GM04503 (cell line): Measurements from ENCODE around the gene LTO1.

Source experiments
- DNase-seq: peaks from one replicate; pipeline ENCODE4 v3.0.0-alpha.2; 2012; ENCODE audit warnings: low read depth

The LTO1 gene

DNA sequence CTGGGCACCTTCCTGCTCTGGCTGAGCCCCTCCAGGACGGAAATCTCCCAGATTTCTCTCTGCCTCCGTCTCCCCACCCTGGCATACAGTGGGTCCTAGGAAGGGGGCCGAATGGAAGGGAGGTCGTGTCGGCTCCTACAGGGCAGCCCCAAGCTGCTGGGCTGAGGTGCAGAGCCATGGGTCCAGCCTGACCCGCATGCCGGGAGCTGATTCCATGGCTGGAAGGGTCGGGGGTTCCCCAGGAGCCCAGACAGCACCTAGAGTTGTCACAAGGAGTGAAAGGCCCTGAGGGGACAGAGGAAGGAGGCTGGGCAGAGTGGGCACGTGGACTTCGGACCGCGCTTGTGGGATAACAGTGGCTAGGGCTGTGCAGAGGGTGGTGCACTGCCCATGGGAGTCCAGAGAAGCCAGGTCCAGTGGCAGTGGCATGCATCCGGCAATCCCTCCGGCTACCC lies 17.7 kb downstream of the LTO1 start:
- no peak for DNase-seq

DNA sequence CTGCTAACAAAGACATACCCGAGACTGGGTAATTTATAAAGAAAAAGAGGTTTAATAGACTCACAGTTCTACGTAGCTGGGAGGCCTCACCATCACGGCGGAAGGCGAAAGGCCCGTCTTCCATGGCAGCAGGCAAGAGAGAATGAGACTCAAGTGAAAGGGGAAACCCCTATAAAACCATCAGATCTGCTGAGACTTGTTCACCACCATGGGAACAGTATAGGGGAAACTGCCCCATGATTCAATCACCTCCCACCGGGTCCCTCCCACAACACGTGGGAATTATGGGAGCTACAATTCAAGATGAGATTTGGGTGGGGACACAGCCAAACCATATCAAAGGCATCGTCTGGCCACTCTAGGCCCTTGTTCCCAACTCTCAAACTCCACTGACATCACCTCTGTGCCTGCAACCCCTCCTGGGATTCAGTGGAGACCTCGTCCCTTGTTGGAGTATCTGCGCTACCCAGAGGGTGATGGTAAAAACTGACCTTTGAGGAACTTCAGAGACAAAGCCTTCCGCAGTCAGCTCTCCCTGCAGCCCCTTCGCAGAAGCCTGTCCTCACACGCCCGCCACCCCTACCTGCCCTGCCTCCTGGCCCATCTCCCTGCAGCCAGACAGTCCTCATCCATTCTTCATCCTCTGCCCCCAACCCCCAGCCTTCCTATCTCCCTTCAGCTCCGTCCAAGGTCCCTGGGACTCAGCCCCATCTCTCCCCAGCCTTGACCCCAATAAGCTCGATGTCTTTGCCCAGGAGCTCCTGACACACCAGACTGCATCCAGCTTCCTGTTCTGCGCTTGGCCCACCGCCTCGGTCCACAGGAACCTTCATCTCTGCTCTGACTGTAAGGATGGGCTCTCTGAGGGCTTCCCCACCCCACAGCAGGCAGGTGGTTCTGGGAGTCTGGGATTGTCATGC lies 18.4 kb downstream of the LTO1 start:
- no peak for DNase-seq

DNA sequence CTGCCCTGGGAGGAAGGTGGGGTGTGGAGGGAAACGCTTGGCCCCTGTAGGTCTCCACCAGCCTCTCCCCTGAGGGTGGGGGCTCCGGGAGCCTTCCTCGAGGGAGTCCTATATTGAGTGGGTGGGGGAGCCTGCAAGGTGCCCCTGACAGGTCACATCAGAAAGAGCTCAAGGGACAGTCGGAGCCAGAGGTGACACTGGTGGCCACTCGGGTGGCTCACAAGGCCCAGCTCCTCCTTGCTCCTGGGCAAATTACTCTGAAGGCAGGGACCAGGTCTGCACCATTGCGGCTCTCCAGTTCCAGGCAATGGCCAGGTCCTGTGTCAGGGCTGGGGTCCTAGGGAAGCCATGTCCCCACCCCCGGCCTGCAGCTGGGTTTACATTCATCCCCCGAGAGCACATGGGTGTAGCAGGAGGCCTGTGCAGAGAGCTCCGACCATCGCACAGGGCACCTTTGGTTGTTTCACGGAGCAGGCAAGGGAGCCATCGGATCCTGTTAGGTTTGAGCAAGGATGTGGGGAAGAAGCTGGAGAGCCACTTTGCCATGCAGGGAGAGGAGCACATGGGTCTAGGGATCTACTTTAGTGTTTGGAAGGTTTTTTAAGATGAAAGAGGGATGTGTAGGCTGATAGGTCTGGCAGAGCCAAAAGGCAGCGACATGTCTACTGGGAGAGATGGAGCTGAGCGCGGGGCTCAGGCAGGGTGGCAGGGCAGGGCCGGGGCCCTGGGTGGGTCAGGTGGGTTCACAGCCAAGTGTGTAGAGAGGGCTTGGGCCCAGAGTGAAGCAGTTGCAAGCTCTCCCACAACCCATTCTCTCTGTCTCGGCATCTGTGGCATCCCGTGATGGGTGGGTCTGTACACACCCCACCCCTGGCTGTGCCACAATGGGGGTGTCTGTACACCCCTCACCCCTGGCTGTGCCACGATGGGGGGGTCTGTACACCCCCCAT lies 19.4 kb downstream of the LTO1 start:
- DNase-seq, result no peak

GRCh38 chr11:69654660-69655478 lies 20.3 kb downstream of the LTO1 start:
- no peak for DNase-seq

DNA sequence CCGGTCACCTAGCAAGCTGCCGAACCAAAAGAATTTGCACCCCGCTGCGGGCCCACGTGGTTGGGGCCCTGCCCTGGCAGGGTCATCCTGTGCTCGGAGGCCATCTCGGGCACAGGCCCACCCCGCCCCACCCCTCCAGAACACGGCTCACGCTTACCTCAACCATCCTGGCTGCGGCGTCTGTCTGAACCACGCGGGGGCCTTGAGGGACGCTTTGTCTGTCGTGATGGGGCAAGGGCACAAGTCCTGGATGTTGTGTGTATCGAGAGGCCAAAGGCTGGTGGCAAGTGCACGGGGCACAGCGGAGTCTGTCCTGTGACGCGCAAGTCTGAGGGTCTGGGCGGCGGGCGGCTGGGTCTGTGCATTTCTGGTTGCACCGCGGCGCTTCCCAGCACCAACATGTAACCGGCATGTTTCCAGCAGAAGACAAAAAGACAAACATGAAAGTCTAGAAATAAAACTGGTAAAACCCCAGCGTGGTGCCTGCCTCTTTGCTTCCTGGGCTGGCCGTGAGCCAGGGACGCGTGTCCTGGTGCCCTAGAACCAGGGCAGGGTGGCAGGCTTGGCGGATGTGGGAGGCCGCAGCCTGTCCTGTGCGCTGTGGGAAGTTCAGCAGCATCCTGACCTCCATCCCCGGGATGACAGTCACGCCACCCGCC lies 21.0 kb downstream of the LTO1 start:
- no peak for DNase-seq

GRCh38 chr11:69653406-69653960 lies 21.7 kb downstream of the LTO1 start:
- no peak for DNase-seq

DNA sequence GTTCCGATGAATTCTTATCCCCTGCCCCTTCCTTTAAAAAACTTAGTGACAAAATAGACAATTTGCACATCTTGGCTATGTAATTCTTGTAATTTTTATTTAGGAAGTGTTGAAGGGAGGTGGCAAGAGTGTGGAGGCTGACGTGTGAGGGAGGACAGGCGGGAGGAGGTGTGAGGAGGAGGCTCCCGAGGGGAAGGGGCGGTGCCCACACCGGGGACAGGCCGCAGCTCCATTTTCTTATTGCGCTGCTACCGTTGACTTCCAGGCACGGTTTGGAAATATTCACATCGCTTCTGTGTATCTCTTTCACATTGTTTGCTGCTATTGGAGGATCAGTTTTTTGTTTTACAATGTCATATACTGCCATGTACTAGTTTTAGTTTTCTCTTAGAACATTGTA lies 22.2 kb downstream of the LTO1 start:
- no peak for DNase-seq

- DNase-seq, result no peak
Measured at GRCh38 chr11:69651834-69652620, 23.1 kb downstream of the LTO1 start.

- no peak for DNase-seq
Measured at GRCh38 chr11:69650832-69651344, 24.3 kb downstream of the LTO1 start.

GRCh38 chr11:69650081-69650831 lies 24.9 kb downstream of the LTO1 start:
- no peak for DNase-seq

DNA sequence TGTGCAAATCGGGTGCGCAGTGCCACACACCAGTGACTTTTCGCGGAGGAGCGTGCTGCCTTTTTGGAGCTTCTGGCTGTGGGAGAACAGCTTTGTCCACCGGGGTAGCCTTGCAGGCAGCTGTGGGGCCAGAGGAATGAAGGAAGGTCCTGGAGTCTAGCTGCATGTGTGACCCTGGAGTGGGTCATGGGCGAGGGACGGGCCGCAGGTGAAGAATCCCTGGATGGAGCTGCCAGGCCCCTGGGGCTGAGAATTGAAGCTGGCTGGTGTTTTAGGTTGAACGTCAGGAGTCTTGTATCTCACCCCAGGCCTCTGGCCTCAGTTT lies 25.6 kb downstream of the LTO1 start:
- no peak for DNase-seq

DNA sequence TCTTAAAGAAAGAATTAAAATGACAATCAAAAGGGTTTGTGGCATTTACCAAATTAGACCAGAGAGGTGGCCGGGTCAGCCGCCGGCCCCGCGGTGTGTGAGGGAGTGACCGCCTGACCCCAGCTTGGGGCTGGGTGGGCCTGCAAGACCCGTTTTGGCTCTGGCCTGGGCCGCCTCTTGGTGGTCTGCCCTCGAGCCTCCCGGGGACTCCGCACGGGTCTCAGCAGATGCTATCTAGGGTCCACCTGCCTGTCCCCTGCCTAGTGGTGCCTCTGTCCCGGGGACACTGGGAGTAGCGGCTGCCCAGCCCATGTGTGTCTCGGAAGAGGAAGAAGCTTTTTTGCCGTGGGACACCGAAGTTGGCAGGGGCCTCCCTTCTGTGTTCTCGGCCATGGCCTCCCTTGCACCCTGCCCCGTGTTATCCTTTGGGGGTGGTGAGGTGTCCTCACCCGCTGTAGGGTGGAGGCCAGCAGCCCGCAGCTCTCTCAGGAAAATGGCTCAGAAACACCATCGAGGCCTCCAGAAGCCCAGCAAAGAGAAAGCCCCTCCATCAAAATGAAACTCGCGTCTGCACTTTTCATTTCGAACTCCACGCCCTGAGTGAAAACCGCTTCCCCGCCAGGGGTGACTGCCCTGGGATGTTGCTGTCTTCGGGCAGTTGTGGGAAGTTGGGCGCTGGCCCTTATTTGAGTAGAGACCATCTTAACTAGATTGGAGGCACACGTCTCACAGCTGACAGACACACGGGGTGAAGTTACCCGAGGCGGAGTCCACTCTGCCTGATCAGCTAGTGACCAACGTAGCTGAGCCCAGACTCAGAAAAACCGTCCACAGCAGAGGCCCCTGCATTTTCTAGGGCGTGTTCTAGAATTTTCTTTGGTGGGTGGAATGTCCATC lies 26.2 kb downstream of the LTO1 start:
- no peak for DNase-seq

- DNase-seq, result no peak
Measured at GRCh38 chr11:69647761-69648497, 27.2 kb downstream of the LTO1 start.

DNA sequence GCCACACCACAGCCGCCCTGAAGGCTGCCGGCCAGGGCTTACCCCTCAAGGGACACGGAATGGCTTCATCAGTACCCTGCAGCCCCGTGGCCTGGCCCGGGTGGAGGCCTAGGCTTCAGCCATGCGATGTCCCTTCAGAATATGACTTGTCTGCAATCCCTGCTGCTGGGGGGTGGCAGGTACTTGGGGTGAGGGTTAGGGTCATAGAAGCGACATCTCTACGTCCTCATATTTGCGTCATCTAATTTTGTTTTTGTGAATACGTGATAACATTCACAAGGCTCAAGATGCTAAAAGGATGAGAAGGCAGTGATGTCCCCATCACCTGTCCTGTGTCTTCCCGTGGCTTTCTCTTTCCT lies 27.8 kb downstream of the LTO1 start:
- no peak for DNase-seq

DNA sequence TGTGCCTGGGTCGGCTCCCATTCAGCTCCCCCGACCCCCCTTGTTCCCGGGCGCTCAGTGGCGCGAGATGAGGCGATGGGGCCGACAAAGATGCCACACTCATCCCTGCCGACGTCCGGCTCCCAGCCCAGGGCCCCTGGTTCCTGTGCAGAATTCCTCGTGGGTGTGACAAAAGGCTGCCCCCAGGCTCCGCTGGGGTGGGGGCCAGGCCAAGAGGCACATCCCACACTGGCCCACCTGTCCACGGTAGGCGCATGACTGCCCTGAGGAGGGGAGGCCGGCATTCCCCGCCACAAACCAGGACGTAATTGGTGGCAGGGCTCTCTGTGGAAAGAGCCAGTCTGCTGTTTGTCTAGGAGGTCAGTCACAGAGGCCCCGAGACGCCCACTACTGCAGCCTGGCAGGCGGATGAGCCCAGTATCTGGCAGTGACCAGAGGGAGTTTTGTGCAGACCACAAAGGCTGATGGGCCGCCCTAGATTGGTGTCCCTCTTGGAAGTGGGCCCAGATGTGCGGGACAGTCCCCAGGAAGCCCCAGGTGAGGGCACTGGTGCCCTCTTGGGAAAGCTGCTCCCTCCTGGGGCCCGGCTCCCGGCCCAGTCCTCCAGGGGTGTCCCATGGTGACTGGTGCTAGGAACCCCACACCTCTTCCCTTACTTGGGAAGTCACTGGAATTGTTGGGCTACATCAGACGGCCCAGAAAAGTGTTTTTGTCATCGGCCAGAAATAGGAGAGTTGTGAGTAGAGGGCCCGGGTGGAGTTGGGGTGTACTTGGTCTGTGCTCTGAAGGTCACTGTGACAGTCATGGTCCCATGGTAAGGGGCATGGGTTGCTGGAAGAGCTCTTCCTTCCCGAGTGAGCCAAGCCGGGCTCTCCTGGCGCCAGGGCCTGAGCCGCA lies 28.4 kb downstream of the LTO1 start:
- no peak for DNase-seq

GRCh38 chr11:69645801-69646492 lies 29.2 kb downstream of the LTO1 start:
- DNase-seq, result no peak
